ENCODE data around the gene PRR7.

Gene PRR7

GRCh38 chr5:177498013-177498787, 51.6 kb downstream of the PRR7 start:
- Mint-ChIP-seq H3K27ac (peak overlapping the region in 1 of 2 donors; percentile 61), H3K4me1 (peaks cover 53% of the 10 kb centered on the region), H3K4me3 (peak overlapping the region; percentile 79 to 86), H3K27me3 (peaks cover 22% of the 10 kb centered on the region), H3K9me3 (no peaks in the 10 kb centered on the region)
- ATAC-seq = peak; percentile 30
- DNase-seq = no peak

- Mint-ChIP-seq H3K4me3 (peak overlapping the region in 1 of 2 donors; percentile 4), H3K27ac (no peak overlapping the region), H3K4me1 (peaks cover 36% of the 10 kb centered on the region), H3K27me3 (peaks cover 22% of the 10 kb centered on the region), H3K9me3 (no peaks in the 10 kb centered on the region)
- DNase-seq (no peak), ATAC-seq (no peak)
Measured at GRCh38 chr5:177499842-177500241, 53.2 kb downstream of the PRR7 start.

DNA sequence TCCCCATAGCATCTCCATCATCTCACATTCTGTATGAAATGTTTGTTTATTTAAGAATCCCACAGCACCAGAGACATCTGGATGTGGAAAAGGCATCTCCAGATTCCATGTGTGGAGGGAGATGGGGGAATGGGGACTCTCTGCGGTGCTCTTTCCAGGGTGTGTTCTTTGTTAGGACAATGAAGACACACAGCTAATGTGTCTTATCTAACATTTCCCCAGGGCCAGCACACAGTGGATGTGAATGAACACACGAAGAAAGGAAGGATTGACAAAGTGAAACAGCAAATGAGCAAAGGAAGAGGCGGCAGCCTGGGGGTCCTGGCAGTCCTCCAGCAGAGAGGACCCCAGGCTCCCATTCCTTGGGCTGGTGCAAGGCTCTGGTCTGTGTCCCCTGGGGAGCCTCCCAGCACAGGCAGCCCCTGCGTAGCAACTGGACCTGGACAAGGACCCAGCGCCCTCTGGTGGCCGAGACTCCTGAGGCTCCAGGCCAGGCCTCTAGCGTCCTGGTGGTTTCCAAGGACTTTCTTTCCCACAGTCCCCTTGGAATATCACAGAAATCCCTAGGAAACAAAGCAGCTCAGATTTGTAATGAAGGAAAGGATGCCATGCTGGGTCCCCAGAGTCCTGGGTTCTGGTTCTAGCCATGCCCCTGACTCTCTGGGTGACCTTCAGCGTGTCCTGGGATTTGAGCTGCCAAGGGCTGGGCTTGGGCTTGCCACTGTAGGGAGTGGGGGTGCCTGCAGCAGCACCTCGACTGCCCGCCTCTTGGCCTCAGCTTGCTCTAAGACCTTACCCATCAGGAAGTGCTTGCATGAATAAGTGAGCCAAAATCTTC, 54.3 kb downstream of the PRR7 start:
- no peak overlapping the region for H3K4me3 Mint-ChIP-seq
- no peak overlapping the region for H3K27ac Mint-ChIP-seq
- ATAC-seq = peak; percentile 42
- peaks cover 22% of the 10 kb centered on the region for H3K27me3 Mint-ChIP-seq
- H3K9me3 Mint-ChIP-seq = no peaks in the 10 kb centered on the region
- DNase-seq = peak; percentile 76 to 79
- peaks cover 26% of the 10 kb centered on the region for H3K4me1 Mint-ChIP-seq

DNA sequence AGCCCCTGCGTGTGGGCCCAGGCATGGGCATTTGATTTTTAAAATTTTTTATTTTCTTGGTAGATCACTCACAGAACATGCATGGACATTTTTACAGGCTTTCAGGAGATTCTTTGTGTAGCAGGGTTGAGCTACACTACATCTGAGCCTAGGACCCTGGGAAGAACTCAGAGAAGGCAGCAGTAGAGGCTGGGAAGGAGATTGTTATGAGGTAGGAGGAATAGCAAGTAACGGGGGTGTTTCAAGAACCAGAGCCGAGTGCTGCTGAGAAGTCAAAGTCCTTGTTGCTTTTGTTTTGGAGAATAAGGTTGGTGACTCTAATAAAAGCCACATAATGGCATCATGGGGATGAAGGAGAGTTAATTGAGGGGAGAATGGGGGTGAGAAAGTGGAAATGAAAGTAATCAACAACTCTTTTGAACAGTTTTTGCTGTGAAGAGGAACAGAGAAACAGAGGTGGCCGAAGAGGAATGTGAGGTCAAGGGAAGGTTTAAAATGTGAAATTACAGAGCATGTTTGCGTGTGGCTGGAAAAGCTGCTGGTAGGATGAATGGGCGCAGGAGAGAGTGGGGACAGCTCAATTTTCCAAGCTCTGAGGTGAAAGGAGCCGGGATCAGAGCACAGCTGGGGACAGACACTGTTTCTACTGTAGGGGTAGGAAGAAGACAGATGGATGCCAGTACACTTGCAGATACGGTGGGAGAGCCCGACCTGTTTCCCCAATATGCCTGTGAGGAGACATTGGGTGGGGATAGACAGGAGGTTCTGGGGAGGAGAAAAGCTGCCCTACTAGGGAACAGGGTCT, 55.5 kb downstream of the PRR7 start:
- no peak overlapping the region for H3K4me3 Mint-ChIP-seq
- H3K9me3 Mint-ChIP-seq = no peaks in the 10 kb centered on the region
- H3K27me3 Mint-ChIP-seq = peaks cover 22% of the 10 kb centered on the region
- peaks cover 19% of the 10 kb centered on the region for H3K4me1 Mint-ChIP-seq
- no peak overlapping the region for H3K27ac Mint-ChIP-seq
- ATAC-seq (no peak), DNase-seq (no peak)

- Mint-ChIP-seq H3K4me1 (peaks cover 17% of the 10 kb centered on the region), H3K9me3 (no peaks in the 10 kb centered on the region), H3K27me3 (peaks cover 22% of the 10 kb centered on the region), H3K27ac (no peak overlapping the region), H3K4me3 (no peak overlapping the region)
- no peak for DNase-seq
- no peak for ATAC-seq
Measured at GRCh38 chr5:177502886-177503285, 56.3 kb downstream of the PRR7 start.

GRCh38 chr5:177503351-177504085, 56.9 kb downstream of the PRR7 start:
- H3K4me1 Mint-ChIP-seq = peaks cover 11% of the 10 kb centered on the region
- no peak overlapping the region for H3K4me3 Mint-ChIP-seq
- no peaks in the 10 kb centered on the region for H3K9me3 Mint-ChIP-seq
- DNase-seq (no peak), ATAC-seq (no peak)
- H3K27me3 Mint-ChIP-seq = peaks cover 16% of the 10 kb centered on the region
- H3K27ac Mint-ChIP-seq = no peak overlapping the region

- H3K9me3 Mint-ChIP-seq = no peaks in the 10 kb centered on the region
- H3K4me3 Mint-ChIP-seq = no peak overlapping the region
- ATAC-seq = peak; percentile 18
- no peak overlapping the region for H3K27ac Mint-ChIP-seq
- no peak for DNase-seq
- H3K4me1 Mint-ChIP-seq = peaks cover 13% of the 10 kb centered on the region
- H3K27me3 Mint-ChIP-seq = peaks cover 8% of the 10 kb centered on the region
Measured at GRCh38 chr5:177504086-177505056, 57.8 kb downstream of the PRR7 start.

GRCh38 chr5:177505075-177505474, 58.5 kb downstream of the PRR7 start:
- DNase-seq (no peak), ATAC-seq (no peak)
- H3K4me1 Mint-ChIP-seq = peaks cover 18% of the 10 kb centered on the region
- no peak overlapping the region for H3K27ac Mint-ChIP-seq
- H3K4me3 Mint-ChIP-seq = no peak overlapping the region
- H3K27me3 Mint-ChIP-seq = peaks cover under 1% of the 10 kb centered on the region
- H3K9me3 Mint-ChIP-seq = no peaks in the 10 kb centered on the region

Data from stimulated activated naive CD8-positive, alpha-beta T cell treated with anti-CD3 and anti-CD28 coated beads, Interleukin-15, amount 100 ng/mL, for 72 hours (primary cell).